ENCODE measurements around the gene FERMT2. TPM values are rescaled to one million over a fixed set of nuclear protein-coding genes. Genes with fewer than 3 reads are reported as not detected.

FERMT2 gene
- total and polyA plus RNA-seq, 4 donors, result 23.9 to 51.3 (median 40.4) TPM

DNA sequence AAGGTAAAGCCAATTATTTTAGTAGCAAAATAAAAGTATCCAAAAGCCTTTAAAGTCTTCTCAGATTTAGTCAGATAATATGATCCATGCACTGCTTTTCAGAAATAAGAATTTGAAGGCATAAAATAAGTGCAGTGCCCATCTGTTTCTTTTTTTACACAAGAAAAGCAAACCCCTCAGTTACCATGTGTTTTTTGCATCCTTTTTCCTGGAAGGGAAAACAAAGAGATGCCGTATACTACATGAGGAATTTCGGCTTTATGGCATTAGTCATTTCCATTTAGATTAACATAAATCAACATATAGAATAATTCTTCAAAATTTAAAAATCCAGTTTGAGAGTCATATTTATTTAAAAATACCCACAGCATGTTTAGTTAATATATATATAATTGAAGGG, 89.4 kb downstream of the FERMT2 start:
- H3K36me3 ChIP-seq (ENCODE audit: control insufficient read depth in 4 of 4, insufficient read depth in 3 of 4, low read depth in 1 of 4, low read length in 3 of 4), result peaks cover 5 to 51% (median 24%) of the 10 kb centered on the region in 4 donors
- WGBS, result 86% methylated on average over 2 of the region's 2 CpGs
- H3K9ac ChIP-seq (ENCODE audit: low read depth in 1 of 2, low read length in 2 of 2), result no peak overlapping the region
- TF ChIP-seq RXRA (IDR thresholded peaks at IDR 0.05) (no peak), NR2F2 (IDR thresholded peaks at IDR 0.05) (no peak)
- TF ChIP-seq, protein P1, sequence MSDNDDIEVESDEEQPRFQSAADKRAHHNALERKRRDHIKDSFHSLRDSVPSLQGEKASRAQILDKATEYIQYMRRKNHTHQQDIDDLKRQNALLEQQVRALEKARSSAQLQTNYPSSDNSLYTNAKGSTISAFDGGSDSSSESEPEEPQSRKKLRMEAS (IDR thresholded peaks at IDR 0.05), result no peak
- no peak overlapping the region for H3K4me3 ChIP-seq (ENCODE audit: low read depth in 1 of 3, low read length in 3 of 3)
- DNase-seq (ENCODE audit: low spot score), result no peak
- H3K9me3 ChIP-seq (ENCODE audit: control insufficient read depth in 4 of 4, low read length in 3 of 4), result no peaks in the 10 kb centered on the region
- H3K27ac ChIP-seq (ENCODE audit: low read depth in 1 of 2, low read length in 2 of 2), result no peak overlapping the region
- H3K27me3 ChIP-seq (ENCODE audit: control insufficient read depth in 4 of 4, insufficient read depth in 4 of 4, low read length in 3 of 4), result no peaks in the 10 kb centered on the region
- H3K4me1 ChIP-seq (ENCODE audit: control insufficient read depth in 4 of 4, insufficient read depth in 4 of 4, low read length in 3 of 4), result peaks cover 0 to 18% (median 10%) of the 10 kb centered on the region in 4 donors

DNA sequence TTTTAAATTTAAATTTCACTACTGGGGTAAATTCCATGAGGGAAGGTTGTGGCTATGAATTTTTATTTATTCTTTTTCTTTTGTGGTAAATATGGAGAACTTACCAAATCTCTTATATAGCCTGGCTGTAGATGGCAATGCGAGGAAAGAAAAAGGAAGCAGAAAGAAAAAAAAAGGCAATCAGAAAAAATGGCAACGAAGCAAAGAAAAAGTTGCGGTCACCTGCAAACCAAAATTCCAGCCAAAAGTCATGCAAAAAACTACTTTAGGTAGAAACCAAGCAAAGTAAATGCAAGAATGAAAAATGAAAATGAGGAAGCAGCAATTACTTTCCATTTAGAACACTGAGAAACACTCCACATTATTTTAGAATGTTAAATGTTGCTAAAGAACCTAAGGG, 89.9 kb downstream of the FERMT2 start:
- H3K27ac ChIP-seq (ENCODE audit: low read depth in 1 of 2, low read length in 2 of 2), result no peak overlapping the region
- no peaks in the 10 kb centered on the region for H3K9me3 ChIP-seq (ENCODE audit: control insufficient read depth in 4 of 4, low read length in 3 of 4)
- no peak overlapping the region for H3K4me3 ChIP-seq (ENCODE audit: low read depth in 1 of 3, low read length in 3 of 3)
- H3K36me3 ChIP-seq (ENCODE audit: control insufficient read depth in 4 of 4, insufficient read depth in 3 of 4, low read depth in 1 of 4, low read length in 3 of 4), result peaks cover 5 to 50% (median 23%) of the 10 kb centered on the region in 4 donors
- no peak for TF ChIP-seq TAF1 (conservative IDR thresholded peaks at IDR 0.05)
- no peak for TF ChIP-seq FOXA2 (IDR thresholded peaks at IDR 0.05)
- TF ChIP-seq, protein P2, sequence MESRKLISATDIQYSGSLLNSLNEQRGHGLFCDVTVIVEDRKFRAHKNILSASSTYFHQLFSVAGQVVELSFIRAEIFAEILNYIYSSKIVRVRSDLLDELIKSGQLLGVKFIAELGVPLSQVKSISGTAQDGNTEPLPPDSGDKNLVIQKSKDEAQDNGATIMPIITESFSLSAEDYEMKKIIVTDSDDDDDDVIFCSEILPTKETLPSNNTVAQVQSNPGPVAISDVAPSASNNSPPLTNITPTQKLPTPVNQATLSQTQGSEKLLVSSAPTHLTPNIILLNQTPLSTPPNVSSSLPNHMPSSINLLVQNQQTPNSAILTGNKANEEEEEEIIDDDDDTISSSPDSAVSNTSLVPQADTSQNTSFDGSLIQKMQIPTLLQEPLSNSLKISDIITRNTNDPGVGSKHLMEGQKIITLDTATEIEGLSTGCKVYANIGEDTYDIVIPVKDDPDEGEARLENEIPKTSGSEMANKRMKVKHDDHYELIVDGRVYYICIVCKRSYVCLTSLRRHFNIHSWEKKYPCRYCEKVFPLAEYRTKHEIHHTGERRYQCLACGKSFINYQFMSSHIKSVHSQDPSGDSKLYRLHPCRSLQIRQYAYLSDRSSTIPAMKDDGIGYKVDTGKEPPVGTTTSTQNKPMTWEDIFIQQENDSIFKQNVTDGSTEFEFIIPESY (IDR thresholded peaks at IDR 0.05), result no peak
- TF ChIP-seq, protein P3, sequence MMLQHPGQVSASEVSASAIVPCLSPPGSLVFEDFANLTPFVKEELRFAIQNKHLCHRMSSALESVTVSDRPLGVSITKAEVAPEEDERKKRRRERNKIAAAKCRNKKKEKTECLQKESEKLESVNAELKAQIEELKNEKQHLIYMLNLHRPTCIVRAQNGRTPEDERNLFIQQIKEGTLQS (IDR thresholded peaks at IDR 0.05), result no peak
- TF ChIP-seq NR2F2 (IDR thresholded peaks at IDR 0.05), result no peak
- WGBS, result 60% methylated on average over 3 of the region's 3 CpGs
- no peaks in the 10 kb centered on the region for H3K27me3 ChIP-seq (ENCODE audit: control insufficient read depth in 4 of 4, insufficient read depth in 4 of 4, low read length in 3 of 4)
- DNase-seq (ENCODE audit: low spot score), result no peak
- H3K9ac ChIP-seq (ENCODE audit: low read depth in 1 of 2, low read length in 2 of 2), result no peak overlapping the region
- peaks cover 0 to 18% (median 10%) of the 10 kb centered on the region in 4 donors for H3K4me1 ChIP-seq (ENCODE audit: control insufficient read depth in 4 of 4, insufficient read depth in 4 of 4, low read length in 3 of 4)

DNA sequence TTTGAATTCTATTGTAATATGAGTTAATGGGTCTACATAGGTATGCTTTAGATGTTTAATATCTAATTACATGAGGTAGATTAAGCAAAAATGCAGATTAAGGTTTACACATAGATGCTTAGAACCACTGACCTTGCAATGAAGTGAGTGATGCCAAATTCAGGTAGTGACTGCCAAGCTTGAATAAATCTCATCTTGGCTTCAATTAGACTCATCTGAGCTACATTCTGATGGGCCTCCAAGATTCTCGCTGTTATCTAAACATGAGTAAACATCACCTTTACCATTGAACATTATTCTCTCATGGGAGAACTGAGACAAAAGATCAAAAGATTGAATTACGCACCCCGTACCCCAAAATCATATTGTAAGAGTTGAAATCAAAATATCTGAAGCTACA, 90.6 kb downstream of the FERMT2 start:
- no peak overlapping the region for H3K9ac ChIP-seq (ENCODE audit: low read depth in 1 of 2, low read length in 2 of 2)
- H3K4me3 ChIP-seq (ENCODE audit: low read depth in 1 of 3, low read length in 3 of 3), result no peak overlapping the region
- peaks cover 0 to 18% (median 10%) of the 10 kb centered on the region in 4 donors for H3K4me1 ChIP-seq (ENCODE audit: control insufficient read depth in 4 of 4, insufficient read depth in 4 of 4, low read length in 3 of 4)
- TF ChIP-seq RXRA (IDR thresholded peaks at IDR 0.05) (no peak), EGR1 (IDR thresholded peaks at IDR 0.05; ENCODE audit: low read depth in 2 of 2) (no peak), TAF1 (conservative IDR thresholded peaks at IDR 0.05) (no peak), HNF4A (conservative IDR thresholded peaks at IDR 0.05) (no peak), HNF4G (IDR thresholded peaks at IDR 0.05) (no peak), GABPA (IDR thresholded peaks at IDR 0.05 in 1 of 2, conservative IDR thresholded peaks at IDR 0.05 in 1 of 2) (no peak), FOXA2 (IDR thresholded peaks at IDR 0.05) (no peak), NR2F2 (IDR thresholded peaks at IDR 0.05) (no peak), SP1 (IDR thresholded peaks at IDR 0.05) (no peak)
- TF ChIP-seq, protein P4, sequence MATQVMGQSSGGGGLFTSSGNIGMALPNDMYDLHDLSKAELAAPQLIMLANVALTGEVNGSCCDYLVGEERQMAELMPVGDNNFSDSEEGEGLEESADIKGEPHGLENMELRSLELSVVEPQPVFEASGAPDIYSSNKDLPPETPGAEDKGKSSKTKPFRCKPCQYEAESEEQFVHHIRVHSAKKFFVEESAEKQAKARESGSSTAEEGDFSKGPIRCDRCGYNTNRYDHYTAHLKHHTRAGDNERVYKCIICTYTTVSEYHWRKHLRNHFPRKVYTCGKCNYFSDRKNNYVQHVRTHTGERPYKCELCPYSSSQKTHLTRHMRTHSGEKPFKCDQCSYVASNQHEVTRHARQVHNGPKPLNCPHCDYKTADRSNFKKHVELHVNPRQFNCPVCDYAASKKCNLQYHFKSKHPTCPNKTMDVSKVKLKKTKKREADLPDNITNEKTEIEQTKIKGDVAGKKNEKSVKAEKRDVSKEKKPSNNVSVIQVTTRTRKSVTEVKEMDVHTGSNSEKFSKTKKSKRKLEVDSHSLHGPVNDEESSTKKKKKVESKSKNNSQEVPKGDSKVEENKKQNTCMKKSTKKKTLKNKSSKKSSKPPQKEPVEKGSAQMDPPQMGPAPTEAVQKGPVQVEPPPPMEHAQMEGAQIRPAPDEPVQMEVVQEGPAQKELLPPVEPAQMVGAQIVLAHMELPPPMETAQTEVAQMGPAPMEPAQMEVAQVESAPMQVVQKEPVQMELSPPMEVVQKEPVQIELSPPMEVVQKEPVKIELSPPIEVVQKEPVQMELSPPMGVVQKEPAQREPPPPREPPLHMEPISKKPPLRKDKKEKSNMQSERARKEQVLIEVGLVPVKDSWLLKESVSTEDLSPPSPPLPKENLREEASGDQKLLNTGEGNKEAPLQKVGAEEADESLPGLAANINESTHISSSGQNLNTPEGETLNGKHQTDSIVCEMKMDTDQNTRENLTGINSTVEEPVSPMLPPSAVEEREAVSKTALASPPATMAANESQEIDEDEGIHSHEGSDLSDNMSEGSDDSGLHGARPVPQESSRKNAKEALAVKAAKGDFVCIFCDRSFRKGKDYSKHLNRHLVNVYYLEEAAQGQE (IDR thresholded peaks at IDR 0.05), result no peak
- TF ChIP-seq, protein P5, sequence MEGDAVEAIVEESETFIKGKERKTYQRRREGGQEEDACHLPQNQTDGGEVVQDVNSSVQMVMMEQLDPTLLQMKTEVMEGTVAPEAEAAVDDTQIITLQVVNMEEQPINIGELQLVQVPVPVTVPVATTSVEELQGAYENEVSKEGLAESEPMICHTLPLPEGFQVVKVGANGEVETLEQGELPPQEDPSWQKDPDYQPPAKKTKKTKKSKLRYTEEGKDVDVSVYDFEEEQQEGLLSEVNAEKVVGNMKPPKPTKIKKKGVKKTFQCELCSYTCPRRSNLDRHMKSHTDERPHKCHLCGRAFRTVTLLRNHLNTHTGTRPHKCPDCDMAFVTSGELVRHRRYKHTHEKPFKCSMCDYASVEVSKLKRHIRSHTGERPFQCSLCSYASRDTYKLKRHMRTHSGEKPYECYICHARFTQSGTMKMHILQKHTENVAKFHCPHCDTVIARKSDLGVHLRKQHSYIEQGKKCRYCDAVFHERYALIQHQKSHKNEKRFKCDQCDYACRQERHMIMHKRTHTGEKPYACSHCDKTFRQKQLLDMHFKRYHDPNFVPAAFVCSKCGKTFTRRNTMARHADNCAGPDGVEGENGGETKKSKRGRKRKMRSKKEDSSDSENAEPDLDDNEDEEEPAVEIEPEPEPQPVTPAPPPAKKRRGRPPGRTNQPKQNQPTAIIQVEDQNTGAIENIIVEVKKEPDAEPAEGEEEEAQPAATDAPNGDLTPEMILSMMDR (IDR thresholded peaks at IDR 0.05; ENCODE audit: low read depth, low read length, missing input control), result no peak
- TF ChIP-seq, protein P3 (IDR thresholded peaks at IDR 0.05), result no peak
- H3K27me3 ChIP-seq (ENCODE audit: control insufficient read depth in 4 of 4, insufficient read depth in 4 of 4, low read length in 3 of 4), result no peaks in the 10 kb centered on the region
- H3K36me3 ChIP-seq (ENCODE audit: control insufficient read depth in 4 of 4, insufficient read depth in 3 of 4, low read depth in 1 of 4, low read length in 3 of 4), result peaks cover 5 to 44% (median 22%) of the 10 kb centered on the region in 4 donors
- no peaks in the 10 kb centered on the region for H3K9me3 ChIP-seq (ENCODE audit: control insufficient read depth in 4 of 4, low read length in 3 of 4)
- H3K27ac ChIP-seq (ENCODE audit: low read depth in 1 of 2, low read length in 2 of 2), result no peak overlapping the region
- 48% methylated on average over 3 of the region's 3 CpGs for WGBS
- no peak for DNase-seq (ENCODE audit: low spot score)
